ENCODE measurements around the gene CDK12. TPM values are rescaled to one million over a fixed set of nuclear protein-coding genes. Genes with fewer than 3 reads are reported as not detected.

CDK12 gene
- total and polyA plus RNA-seq, 2 experiments from 2014 or later: 20.9 to 55.3 TPM

- TF ChIP-seq ZNF462 (CRISPR knock-in tag; IDR thresholded peaks at IDR 0.05) (no peak), ZNF331 (CRISPR knock-in tag; IDR thresholded peaks at IDR 0.05; ENCODE audit: low read depth) (no peak), CREB1 (CRISPR knock-in tag; IDR thresholded peaks at IDR 0.05; ENCODE audit: low read depth) (no peak), JUNB (IDR thresholded peaks at IDR 0.05; ENCODE audit: unreplicated experiment) (no peak)
Observed at GRCh38 chr17:39551879-39552278, 90.6 kb downstream of the CDK12 start (continued).

- H2AFZ ChIP-seq: no peak overlapping the region
- 0 out of 2 replicates have a peak, but pooled peaks cover under 1% of the 10 kb centered on the region for H3F3A ChIP-seq (replicated peaks; ENCODE audit: low read depth)
- peaks cover 8% of the 10 kb centered on the region for H3K27me3 Mint-ChIP-seq (ENCODE audit: insufficient read depth, low read depth, poor library complexity)
- H3K4me1 Mint-ChIP-seq: peaks cover 17% of the 10 kb centered on the region
- H3K27ac ChIP-seq (ENCODE audit: low read depth): no peak overlapping the region
- H3K4me1 ChIP-seq (ENCODE audit: insufficient read depth): peaks cover 11% of the 10 kb centered on the region; the same call in 1 of the 2 replicates
- H3K9me2 ChIP-seq (ENCODE audit: insufficient read depth): no peaks in the 10 kb centered on the region
- ATAC-seq (no peak), DNase-seq (ENCODE audit: low spot score) (no peak)
- no peaks in the 10 kb centered on the region for H4K20me1 ChIP-seq (replicated peaks; ENCODE audit: insufficient read depth)
- H3K36me3 ChIP-seq (ENCODE audit: insufficient read depth): no peaks in the 10 kb centered on the region
- no peak overlapping the region for H3K4me3 ChIP-seq
- no peaks in the 10 kb centered on the region; the same call in 2 of the 3 replicates for H3K36me3 Mint-ChIP-seq (ENCODE audit: low read depth)
- H3K4me3 Mint-ChIP-seq: no peak overlapping the region
- H3K4me2 ChIP-seq: no peak overlapping the region
- H3K27ac Mint-ChIP-seq: no peak overlapping the region
- no peaks in the 10 kb centered on the region for H3K79me2 ChIP-seq (replicated peaks; ENCODE audit: insufficient read depth)
- no peaks in the 10 kb centered on the region for H3K27me3 ChIP-seq (ENCODE audit: insufficient read depth)
- no peaks in the 10 kb centered on the region for H3K9me3 Mint-ChIP-seq
- TF ChIP-seq ZNF462 (CRISPR knock-in tag; IDR thresholded peaks at IDR 0.05) (no peak), ETS1 (IDR thresholded peaks at IDR 0.05) (no peak)
Observed at GRCh38 chr17:39553341-39553945, 92.2 kb downstream of the CDK12 start.
